ENCODE data around the gene LARGE2. TPM values are rescaled to one million over a fixed set of nuclear protein-coding genes. Genes with fewer than 3 reads are reported as not detected.

The LARGE2 gene
- total and polyA plus RNA-seq, 10 of the 15 experiments (the other 5 are each of a cell fraction or from before 2014, with no cell fraction given), result 0.03 to 0.41 (median 0.19) TPM; not detected in 6

DNA sequence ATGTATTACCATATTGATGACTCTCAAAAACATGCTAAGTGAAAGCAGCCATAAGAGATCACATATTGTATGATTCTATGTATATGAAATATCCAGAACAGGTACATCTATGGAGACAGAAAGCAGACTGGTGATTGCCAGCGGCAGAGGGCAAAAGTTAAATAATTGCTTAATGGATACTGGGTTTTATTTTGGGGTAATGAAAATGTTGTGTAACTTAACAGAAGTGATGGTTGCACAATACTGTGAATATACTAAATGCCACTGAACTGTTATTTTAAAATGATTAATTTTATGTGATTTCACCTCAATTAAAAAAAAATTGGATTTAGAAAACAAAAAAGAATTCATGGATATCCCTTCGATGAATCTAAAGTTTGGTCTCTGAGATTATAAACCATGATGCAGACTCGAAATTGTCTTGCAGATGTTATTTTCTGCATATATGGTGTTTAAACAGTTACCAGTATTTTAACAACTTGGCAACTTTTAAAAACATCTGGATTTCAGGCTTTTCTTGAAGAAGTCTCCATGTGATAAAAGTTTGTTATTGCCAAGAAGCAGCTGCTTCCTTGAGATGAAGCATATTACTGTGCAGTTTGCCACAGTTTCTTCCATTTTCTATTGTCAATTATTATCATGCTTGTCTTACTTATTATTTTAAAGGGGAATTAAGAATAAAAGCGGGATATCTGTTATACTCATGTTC is 38.1 kb downstream of the LARGE2 start (continued):
- TF ChIP-seq, protein P1, sequence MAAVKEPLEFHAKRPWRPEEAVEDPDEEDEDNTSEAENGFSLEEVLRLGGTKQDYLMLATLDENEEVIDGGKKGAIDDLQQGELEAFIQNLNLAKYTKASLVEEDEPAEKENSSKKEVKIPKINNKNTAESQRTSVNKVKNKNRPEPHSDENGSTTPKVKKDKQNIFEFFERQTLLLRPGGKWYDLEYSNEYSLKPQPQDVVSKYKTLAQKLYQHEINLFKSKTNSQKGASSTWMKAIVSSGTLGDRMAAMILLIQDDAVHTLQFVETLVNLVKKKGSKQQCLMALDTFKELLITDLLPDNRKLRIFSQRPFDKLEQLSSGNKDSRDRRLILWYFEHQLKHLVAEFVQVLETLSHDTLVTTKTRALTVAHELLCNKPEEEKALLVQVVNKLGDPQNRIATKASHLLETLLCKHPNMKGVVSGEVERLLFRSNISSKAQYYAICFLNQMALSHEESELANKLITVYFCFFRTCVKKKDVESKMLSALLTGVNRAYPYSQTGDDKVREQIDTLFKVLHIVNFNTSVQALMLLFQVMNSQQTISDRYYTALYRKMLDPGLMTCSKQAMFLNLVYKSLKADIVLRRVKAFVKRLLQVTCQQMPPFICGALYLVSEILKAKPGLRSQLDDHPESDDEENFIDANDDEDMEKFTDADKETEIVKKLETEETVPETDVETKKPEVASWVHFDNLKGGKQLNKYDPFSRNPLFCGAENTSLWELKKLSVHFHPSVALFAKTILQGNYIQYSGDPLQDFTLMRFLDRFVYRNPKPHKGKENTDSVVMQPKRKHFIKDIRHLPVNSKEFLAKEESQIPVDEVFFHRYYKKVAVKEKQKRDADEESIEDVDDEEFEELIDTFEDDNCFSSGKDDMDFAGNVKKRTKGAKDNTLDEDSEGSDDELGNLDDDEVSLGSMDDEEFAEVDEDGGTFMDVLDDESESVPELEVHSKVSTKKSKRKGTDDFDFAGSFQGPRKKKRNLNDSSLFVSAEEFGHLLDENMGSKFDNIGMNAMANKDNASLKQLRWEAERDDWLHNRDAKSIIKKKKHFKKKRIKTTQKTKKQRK (IDR thresholded peaks at IDR 0.05; ENCODE audit: low read depth, low read length), result no peak
- TF ChIP-seq RFX5 (IDR thresholded peaks at IDR 0.05; ENCODE audit: low read depth, low read length), result no peak

DNA sequence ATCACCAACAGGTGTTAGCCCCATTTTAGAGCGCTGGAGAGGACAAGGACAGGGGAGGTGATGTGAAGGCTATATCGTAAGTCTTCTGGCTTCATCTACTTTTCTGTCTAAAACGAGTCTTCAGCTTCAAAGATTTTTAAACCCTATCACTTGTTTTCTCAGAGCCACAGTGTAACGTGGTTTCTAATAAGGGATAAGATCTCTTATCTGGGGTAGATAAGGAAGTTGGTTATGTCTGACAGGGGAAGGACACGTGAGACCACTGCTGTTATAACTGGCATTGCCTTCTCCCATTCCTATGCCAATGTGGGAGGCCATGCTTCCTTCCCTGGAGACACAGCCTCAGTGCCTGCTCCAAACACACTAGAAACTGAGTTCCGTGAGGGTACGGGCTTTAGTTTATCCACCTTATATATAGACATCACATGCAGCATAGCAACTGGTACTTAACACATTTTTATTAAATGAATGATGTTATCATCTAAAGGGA is 39.3 kb downstream of the LARGE2 start:
- POLR2A ChIA-PET, result interaction anchor here (0.7 kb wide), 1 partner anchor 9 kb away, joined by 3 read pairs; no protein-coding TSS in a partner anchor
- intact Hi-C loops (cut with micrococcal nuclease; ENCODE audit: unreplicated experiment) (loop anchor here (10.0 kb wide), 2 partner anchors 273 to 343 kb away; no protein-coding TSS in a partner anchor), in situ Hi-C loops (cut with MboI) (no loop called here)
- DNase-seq (ENCODE audit: low read depth, low spot score) (no peak), FAIRE-seq (peak; percentile 31), ATAC-seq (no peak)
- no peaks in the 10 kb centered on the region for H4K20me1 ChIP-seq (ENCODE audit: control insufficient read depth, insufficient read depth)
- H3K79me2 ChIP-seq (ENCODE audit: control insufficient read depth, insufficient read depth, low read length), result no peaks in the 10 kb centered on the region
- BruUV-seq (replicated peaks), result no TSS peak
- no peaks in the 10 kb centered on the region for H3K27me3 ChIP-seq (replicated peaks in 1 of 2; ENCODE audit: control insufficient read depth in 2 of 2, insufficient read depth in 2 of 2, low read length in 1 of 2)
- H3K9ac ChIP-seq (ENCODE audit: control insufficient read depth, insufficient read depth, low read length), result no peak overlapping the region
- peaks cover 4 to 5% of the 10 kb centered on the region in 2 experiments; a peak in 3 of 4 replicates for H3K36me3 ChIP-seq (ENCODE audit: control insufficient read depth in 2 of 2, insufficient read depth in 2 of 2, low read length in 1 of 2)
- WGBS (ENCODE audit: insufficient coverage, insufficient replicate concordance, low lambda C conversion rate, missing lambda C conversion rate), result 85% methylated on average over 7 of the region's 7 CpGs
- SMC1A ChIA-PET (ENCODE audit: uncharacterized antibody, unreplicated experiment), result interaction anchor here (1.9 kb wide), 1 partner anchor 45 kb away, joined by 4 read pairs; no protein-coding TSS in a partner anchor
- H3K27ac ChIP-seq (ENCODE audit: control insufficient read depth, insufficient read depth), result no peak overlapping the region
- H3K9me3 ChIP-seq (replicated peaks; ENCODE audit: control insufficient read depth, insufficient read depth, low read length), result no peaks in the 10 kb centered on the region
- RAD21 ChIA-PET (ENCODE audit: unreplicated experiment), result no interaction called here
- H2AFZ ChIP-seq (ENCODE audit: control insufficient read depth, low read depth, low read length), result no peak overlapping the region
- no peaks in the 10 kb centered on the region for H3K4me1 ChIP-seq (ENCODE audit: control insufficient read depth, insufficient read depth, low read length)
- CTCF ChIA-PET, result interaction anchor here (1.0 to 6.3 kb wide), 3 partner anchors 12 to 45 kb away, joined by 3 to 93 read pairs (median 3); no protein-coding TSS in a partner anchor
- H3K4me2 ChIP-seq (ENCODE audit: control insufficient read depth, insufficient read depth), result no peak overlapping the region
- no peak overlapping the region for H3K4me3 ChIP-seq
- TF ChIP-seq RFX5 (IDR thresholded peaks at IDR 0.05; ENCODE audit: low read depth, low read length) (no peak), JUNB (IDR thresholded peaks at IDR 0.05) (no peak), ZBED1 (IDR thresholded peaks at IDR 0.05; ENCODE audit: borderline replicate concordance) (no peak)
- TF ChIP-seq, protein P1 (IDR thresholded peaks at IDR 0.05; ENCODE audit: low read depth, low read length), result no peak
- TF ChIP-seq, protein P2, sequence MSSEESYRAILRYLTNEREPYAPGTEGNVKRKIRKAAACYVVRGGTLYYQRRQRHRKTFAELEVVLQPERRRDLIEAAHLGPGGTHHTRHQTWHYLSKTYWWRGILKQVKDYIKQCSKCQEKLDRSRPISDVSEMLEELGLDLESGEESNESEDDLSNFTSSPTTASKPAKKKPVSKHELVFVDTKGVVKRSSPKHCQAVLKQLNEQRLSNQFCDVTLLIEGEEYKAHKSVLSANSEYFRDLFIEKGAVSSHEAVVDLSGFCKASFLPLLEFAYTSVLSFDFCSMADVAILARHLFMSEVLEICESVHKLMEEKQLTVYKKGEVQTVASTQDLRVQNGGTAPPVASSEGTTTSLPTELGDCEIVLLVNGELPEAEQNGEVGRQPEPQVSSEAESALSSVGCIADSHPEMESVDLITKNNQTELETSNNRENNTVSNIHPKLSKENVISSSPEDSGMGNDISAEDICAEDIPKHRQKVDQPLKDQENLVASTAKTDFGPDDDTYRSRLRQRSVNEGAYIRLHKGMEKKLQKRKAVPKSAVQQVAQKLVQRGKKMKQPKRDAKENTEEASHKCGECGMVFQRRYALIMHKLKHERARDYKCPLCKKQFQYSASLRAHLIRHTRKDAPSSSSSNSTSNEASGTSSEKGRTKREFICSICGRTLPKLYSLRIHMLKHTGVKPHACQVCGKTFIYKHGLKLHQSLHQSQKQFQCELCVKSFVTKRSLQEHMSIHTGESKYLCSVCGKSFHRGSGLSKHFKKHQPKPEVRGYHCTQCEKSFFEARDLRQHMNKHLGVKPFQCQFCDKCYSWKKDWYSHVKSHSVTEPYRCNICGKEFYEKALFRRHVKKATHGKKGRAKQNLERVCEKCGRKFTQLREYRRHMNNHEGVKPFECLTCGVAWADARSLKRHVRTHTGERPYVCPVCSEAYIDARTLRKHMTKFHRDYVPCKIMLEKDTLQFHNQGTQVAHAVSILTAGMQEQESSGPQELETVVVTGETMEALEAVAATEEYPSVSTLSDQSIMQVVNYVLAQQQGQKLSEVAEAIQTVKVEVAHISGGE (CRISPR knock-in tag; IDR thresholded peaks at IDR 0.05), result no peak

Measured in GM12878 (cell line).